Heart right ventricle (tissue), 16 donors: ENCODE results near the gene CASP2. TPM values are rescaled to one million over a fixed set of nuclear protein-coding genes. Genes with fewer than 3 reads are reported as not detected.
A peak's percentile ranks its signal among the peaks of the same experiment; 100 is the strongest.

ENCODE experiments used
- ATAC-seq, 8 donors: fragments of 200-7000 bp; cut with Tn5 transposase; one replicate each; pipeline ENCODE4 v1.9.1; 2020; ENCODE audit warnings: mild to moderate bottlenecking in 8 of 8, moderate library complexity in 8 of 8, moderate number of reproducible peaks in 1 of 8
- DNase-seq, 2 donors: peaks; one replicate each; pipeline ENCODE4 v3.0.0-alpha.2; 2020
- H3K27ac ChIP-seq, 10 donors: fragments of 200-600 bp; sonication (generic) in 2 of 10; one replicate each; pipeline versions ENCODE4 v1.5.0 to v1.8.0; 2020 to 2022; ENCODE audit warnings: mild to moderate bottlenecking in 3 of 10
- H3K27me3 ChIP-seq, 7 donors: fragments of 200-600 bp; one replicate each; pipeline ENCODE4 v1.8.0; 2021 to 2022; ENCODE audit warnings: mild to moderate bottlenecking in 2 of 7
- H3K36me3 ChIP-seq, 9 donors: fragments of 200-600 bp; sonication (generic) in 1 of 9; one replicate each; pipeline versions ENCODE4 v1.5.0 to v1.8.0; 2020 to 2022; ENCODE audit warnings: mild to moderate bottlenecking in 2 of 9
- H3K4me1 ChIP-seq, 9 donors: fragments of 200-600 bp; sonication (generic) in 1 of 9; one replicate each; pipeline versions ENCODE4 v1.5.0 to v1.8.0; 2020 to 2022; ENCODE audit warnings: mild to moderate bottlenecking in 4 of 9
- H3K4me3 ChIP-seq, 10 donors: fragments of 200-600 bp; sonication (generic) in 2 of 10; one replicate each; pipeline versions ENCODE4 v1.5.0 to v1.8.0; 2020 to 2022; ENCODE audit warnings: mild to moderate bottlenecking in 7 of 10, moderate library complexity in 2 of 10
- H3K9me3 ChIP-seq, 11 donors: fragments of 200-600 bp in 10 of 11; sonication (generic) in 2 of 11; one replicate each; pipeline versions ENCODE4 v1.5.0 to v1.8.0; 2013 to 2022; ENCODE audit warnings: mild to moderate bottlenecking in 2 of 11, control low read depth in 1 of 11, moderate library complexity in 1 of 11
- WGBS, 2 donors: extraction: QIAGEN DNeasy Blood & Tissue Kit; methylation state at CpG; one replicate each; pipeline ENCODE4 v1.1.7; 2013; ENCODE audit warnings: inconsistent platforms in 1 of 2; 5-methylcytosine and 5-hydroxymethylcytosine counted together
- intact Hi-C, 10 donors: fragments of 100-400 bp; cut with DNase I; formaldehyde crosslinking; loops; one replicate each; pipeline versions ENCODE4 v1.11.1 to v1.14.2; 2022
- polyA plus RNA-seq, 2 donors: library from polyadenylated mRNA; stranded (reverse); fragments of 200-250 nt; gene quantifications; one replicate each; pipeline ENCODE4 v1.2.3, GENCODE V29; 2013
- total RNA-seq, 10 donors: library from RNA; stranded (reverse); fragmentation: NEBNext Ultra II Directional in 3 of 10; extraction: Animal tissue kit (Norgen Biotek cat#: 25700) in 3 of 10; gene quantifications; one replicate each; pipeline versions ENCODE4 v1.2.1 to v1.2.4, GENCODE V29; 2021 to 2023
- TF ChIP-seq, protein P1 (sequence below), 9 donors: fragments of 200-600 bp; sonication (generic) in 2 of 9; IDR thresholded peaks; one replicate each; pipeline versions ENCODE4 v1.5.0 to v1.8.0; 2021 to 2022; ENCODE audit warnings: antibody characterized with exemption in 9 of 9, mild to moderate bottlenecking in 5 of 9, moderate library complexity in 1 of 9
- donor health status: Arrhythmogenic right ventricular cardiomyopathy.
- donor health status: ischemic (EF 13 %, LVEDD 7.1; RV severe dilation, severe dysfunction).
- donor health status: healthy with polysubstance abuse.
- donor health status: DM: no; HTN: yes; CAD: no.
- donor health status: DM: no; HTN: no; CAD: no.
- donor health status: ischemic (EF 25% LVEDD 6.9; RV normal size, moderate dysfunction).
- donor health status: ischemic (EF 25% LVEDD 5.7; RV mildly dilated, moderate dysfunction).
- donor health status: healthy.
- donor health status: DM: yes; HTN: yes; CAD: no.
- donor health status: Ischemic cardiomyopathy.
- donor health status: ischemic (EF 35%, LVEDD 5.7; RV mildly dilated, moderate dysfunction).
- donor health status: nonischemic (EF 11% LVEDD 7.7; RV severe dilation, severe dysfunction).
- donor health status: DM: yes; HTN: yes; CAD: no.
- donor health status: PGD.
- donor health status: ischemic (EF 29% LVEDD 5.4; RV normal size, mild dysfunction).
- donor health status: nonischemic (EF 23%, LVEDD 6.1; RV moderate dilation, normal function).

The CASP2 gene
- total and polyA plus RNA-seq, 12 donors, result 4.4 to 13.9 (median 9.4) TPM

DNA sequence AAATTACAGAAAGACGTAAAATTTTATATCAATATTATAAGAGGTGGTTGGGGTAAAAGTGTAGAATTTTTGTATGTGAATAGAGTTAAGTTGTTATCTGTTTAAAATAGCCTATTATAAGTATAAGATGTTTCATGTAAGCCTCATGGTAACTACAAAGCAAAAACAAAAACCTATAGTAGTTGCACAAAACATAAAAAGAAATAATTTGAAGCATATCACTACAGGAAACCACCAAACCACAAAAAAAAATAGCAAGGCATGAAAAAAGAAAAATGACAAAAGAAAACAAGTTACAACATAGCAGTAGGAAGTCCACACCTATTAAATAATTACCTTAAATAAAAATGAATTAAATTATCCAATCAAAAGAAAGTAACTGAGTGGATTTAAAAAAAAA lies 37.3 kb upstream of the CASP2 start:
- peaks cover 0 to 10% (median 0%) of the 10 kb centered on the region in 11 donors for H3K9me3 ChIP-seq
- no peak overlapping the region for H3K4me3 ChIP-seq
- no peaks in the 10 kb centered on the region for H3K27me3 ChIP-seq
- peak overlapping the region in 1 of 10 donors; percentile 27 for H3K27ac ChIP-seq
- DNase-seq, result no peak
- WGBS, 2 donors, result 96% methylated on average over 1 of the region's 1 CpG
- no peak for ATAC-seq
- TF ChIP-seq, protein P1, sequence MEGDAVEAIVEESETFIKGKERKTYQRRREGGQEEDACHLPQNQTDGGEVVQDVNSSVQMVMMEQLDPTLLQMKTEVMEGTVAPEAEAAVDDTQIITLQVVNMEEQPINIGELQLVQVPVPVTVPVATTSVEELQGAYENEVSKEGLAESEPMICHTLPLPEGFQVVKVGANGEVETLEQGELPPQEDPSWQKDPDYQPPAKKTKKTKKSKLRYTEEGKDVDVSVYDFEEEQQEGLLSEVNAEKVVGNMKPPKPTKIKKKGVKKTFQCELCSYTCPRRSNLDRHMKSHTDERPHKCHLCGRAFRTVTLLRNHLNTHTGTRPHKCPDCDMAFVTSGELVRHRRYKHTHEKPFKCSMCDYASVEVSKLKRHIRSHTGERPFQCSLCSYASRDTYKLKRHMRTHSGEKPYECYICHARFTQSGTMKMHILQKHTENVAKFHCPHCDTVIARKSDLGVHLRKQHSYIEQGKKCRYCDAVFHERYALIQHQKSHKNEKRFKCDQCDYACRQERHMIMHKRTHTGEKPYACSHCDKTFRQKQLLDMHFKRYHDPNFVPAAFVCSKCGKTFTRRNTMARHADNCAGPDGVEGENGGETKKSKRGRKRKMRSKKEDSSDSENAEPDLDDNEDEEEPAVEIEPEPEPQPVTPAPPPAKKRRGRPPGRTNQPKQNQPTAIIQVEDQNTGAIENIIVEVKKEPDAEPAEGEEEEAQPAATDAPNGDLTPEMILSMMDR (IDR thresholded peaks at IDR 0.05), result no peak
- H3K4me1 ChIP-seq, result peaks cover 0 to 56% (median 0%) of the 10 kb centered on the region in 9 donors
- H3K36me3 ChIP-seq, result no peaks in the 10 kb centered on the region
- intact Hi-C loops, result no loop called here

DNA sequence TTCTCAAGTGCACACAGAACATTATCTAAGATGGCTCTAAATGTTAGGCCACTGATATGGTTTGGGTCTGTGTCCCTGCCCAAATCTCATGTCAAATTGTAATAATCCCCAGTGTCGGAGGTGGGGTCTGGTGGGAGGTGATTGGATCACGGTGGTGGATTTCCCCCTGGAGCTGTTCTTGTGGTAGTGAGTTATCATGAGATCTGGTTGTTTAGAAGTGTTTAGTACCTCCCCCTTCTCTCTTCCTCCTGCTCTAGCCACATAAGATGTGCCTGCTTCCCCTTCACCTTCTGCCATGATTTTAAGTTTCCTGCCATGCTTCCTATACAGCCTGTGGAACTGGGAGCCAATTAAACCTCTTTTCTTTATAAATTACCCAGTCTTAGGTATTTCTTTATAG lies 36.1 kb upstream of the CASP2 start:
- Histone ChIP-seq H3K4me1 (peaks cover 0 to 51% (median 0%) of the 10 kb centered on the region in 9 donors), H3K36me3 (no peaks in the 10 kb centered on the region), H3K4me3 (no peak overlapping the region), H3K27ac (no peak overlapping the region), H3K9me3 (peaks cover 0 to 10% (median 0%) of the 10 kb centered on the region in 11 donors), H3K27me3 (no peaks in the 10 kb centered on the region)
- TF ChIP-seq, protein P1 (IDR thresholded peaks at IDR 0.05), result no peak
- DNase-seq, result no peak
- intact Hi-C loops, result no loop called here
- no peak for ATAC-seq
- 79 to 83% methylated on average over 2 of the region's 2 CpGs for WGBS, 2 donors

DNA sequence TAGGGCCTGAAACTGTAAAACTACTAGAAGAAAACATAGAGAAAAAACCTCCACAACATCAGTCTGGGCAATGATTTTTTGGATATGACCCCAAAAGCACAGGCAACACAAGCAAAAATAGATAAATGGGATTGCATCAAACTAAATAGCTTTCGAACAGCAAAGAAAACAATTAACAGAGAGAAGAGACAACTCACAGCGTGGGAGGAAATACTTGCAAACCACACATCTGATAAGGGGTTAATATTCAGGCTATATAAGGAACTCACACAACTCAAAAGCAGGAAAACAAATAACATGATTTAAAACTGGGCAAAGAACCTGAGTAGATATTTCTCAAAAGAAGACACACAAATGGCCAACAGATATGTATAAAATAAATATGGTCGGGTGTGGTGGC lies 32.6 kb upstream of the CASP2 start:
- no peaks in the 10 kb centered on the region for H3K36me3 ChIP-seq
- 73 to 82% methylated on average over 3 of the region's 3 CpGs for WGBS, 2 donors
- no peak for DNase-seq
- TF ChIP-seq, protein P1 (IDR thresholded peaks at IDR 0.05), result no peak
- peaks cover 0 to 26% (median 0%) of the 10 kb centered on the region in 9 donors for H3K4me1 ChIP-seq
- peaks cover 0 to 6% (median 0%) of the 10 kb centered on the region in 11 donors for H3K9me3 ChIP-seq
- no peak overlapping the region for H3K4me3 ChIP-seq
- no peaks in the 10 kb centered on the region for H3K27me3 ChIP-seq
- intact Hi-C loops, result no loop called here
- H3K27ac ChIP-seq, result no peak overlapping the region
- no peak for ATAC-seq

DNA sequence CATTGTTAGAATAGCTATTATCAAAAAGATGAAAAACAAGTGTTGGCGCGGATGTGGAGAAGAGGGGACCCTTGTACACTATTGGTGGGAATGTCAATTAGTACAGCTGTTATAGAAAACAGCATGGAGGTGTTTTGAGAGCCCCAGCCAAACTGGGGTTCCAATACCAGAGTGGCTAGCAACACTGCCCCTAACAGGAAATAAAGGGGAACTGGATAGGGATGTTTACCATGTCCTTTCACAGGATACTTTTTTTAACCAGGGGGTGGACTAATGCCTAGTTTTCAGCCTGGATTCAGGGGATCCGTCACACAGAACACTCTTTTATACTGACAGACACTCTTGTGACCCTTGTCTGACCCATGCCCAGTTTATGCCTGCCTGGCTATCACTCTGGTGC lies 31.8 kb upstream of the CASP2 start:
- WGBS, 2 donors, result 84 to 85% methylated on average over 3 of the region's 3 CpGs
- Histone ChIP-seq H3K4me3 (no peak overlapping the region), H3K9me3 (peaks cover 0 to 6% (median 0%) of the 10 kb centered on the region in 11 donors), H3K36me3 (no peaks in the 10 kb centered on the region), H3K27me3 (no peaks in the 10 kb centered on the region), H3K27ac (no peak overlapping the region), H3K4me1 (peaks cover 0 to 18% (median 0%) of the 10 kb centered on the region in 9 donors)
- ATAC-seq, result no peak
- no peak for DNase-seq
- TF ChIP-seq, protein P1 (IDR thresholded peaks at IDR 0.05), result peak in 1 of 9 donors; percentile 17
- intact Hi-C loops, result no loop called here
